ENCODE data around the gene ZC3H4. TPM values are rescaled to one million over a fixed set of nuclear protein-coding genes. Genes with fewer than 3 reads are reported as not detected.
A peak's percentile ranks its signal among the peaks of the same experiment; 100 is the strongest.
"Not testable (repeated sequence)": the region's sequence is repeated elsewhere in the genome, so short reads cannot be mapped to it uniquely, and the experiment has no call there.

Gene ZC3H4
- total RNA-seq, 1 experiment from 2014 or later: 7.5 TPM

DNA sequence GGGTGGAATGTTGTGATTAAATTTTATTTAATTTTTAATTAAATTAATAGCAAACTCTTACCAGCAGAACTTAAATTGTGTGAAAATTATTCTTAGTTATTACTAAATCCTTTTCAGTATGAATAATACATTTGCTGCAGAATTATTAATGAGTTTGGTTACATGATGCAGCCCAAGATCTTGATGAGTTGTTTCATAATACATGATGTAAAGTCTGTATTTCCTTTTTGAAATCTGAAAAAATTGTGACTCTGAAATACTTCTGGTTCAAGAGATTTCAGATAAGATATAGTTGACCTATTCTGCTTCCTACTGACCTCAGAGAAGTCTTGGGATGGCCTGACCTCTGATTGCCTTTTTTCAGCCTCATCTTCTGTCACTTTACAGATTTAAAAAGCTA lies 28.1 kb upstream of the ZC3H4 start:
- in situ Hi-C loops (cut with HindIII; ENCODE audit: low pct_unique_long_range_greater_than_20kb, low sequenced_read_pairs): no loop called here
- DNase-seq (ENCODE audit: low read depth, low spot score): no peak

DNA sequence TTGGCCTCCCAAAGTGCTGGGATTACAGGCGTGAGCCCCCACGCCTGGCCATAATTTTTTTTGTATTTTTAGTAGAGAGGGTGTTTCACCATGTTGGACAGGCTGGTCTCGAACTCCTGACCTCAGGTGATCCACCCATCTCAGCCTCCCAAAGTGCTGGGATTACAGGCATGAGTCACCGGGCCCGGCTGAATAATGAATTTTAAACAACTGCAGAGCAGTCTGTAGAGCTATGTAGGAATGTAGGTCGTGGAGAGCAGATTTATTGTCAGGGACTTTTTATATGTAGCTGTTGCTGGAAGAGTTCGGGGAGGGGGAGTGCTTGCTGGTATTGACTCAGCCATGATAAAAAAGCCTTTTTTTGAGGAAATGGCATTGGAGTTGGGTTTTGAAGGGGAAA lies 27.7 kb upstream of the ZC3H4 start:
- DNase-seq (ENCODE audit: low read depth, low spot score); in situ Hi-C loops (cut with HindIII; ENCODE audit: low pct_unique_long_range_greater_than_20kb, low sequenced_read_pairs): not testable (repeated sequence)

- DNase-seq (ENCODE audit: low read depth, low spot score): no peak
- in situ Hi-C loops (cut with HindIII; ENCODE audit: low pct_unique_long_range_greater_than_20kb, low sequenced_read_pairs): no loop called here
Measured at GRCh38 chr19:47135156-47135555, 21.6 kb upstream of the ZC3H4 start.

DNA sequence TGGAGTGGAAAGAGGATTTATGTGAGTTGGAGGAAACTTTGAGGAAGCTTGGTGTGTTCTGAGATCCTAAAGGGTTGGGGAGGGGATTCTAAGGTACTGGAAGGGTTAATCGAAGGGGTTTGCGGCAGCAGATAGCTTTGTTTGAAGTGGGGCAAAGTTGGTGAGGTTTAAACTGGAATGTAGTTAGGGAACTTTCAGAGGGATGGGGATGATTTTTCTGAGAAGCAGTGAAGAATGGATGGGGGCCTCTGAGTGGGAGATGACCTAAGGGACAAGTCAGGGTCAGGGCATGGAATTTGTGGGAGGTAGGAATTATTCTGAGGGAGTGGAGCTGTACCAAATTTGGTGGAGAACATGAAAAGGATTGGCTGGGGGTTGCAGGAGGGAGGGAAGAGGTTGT lies 21.0 kb upstream of the ZC3H4 start:
- in situ Hi-C loops (cut with HindIII; ENCODE audit: low pct_unique_long_range_greater_than_20kb, low sequenced_read_pairs): no loop called here
- DNase-seq (ENCODE audit: low read depth, low spot score): no peak

DNA sequence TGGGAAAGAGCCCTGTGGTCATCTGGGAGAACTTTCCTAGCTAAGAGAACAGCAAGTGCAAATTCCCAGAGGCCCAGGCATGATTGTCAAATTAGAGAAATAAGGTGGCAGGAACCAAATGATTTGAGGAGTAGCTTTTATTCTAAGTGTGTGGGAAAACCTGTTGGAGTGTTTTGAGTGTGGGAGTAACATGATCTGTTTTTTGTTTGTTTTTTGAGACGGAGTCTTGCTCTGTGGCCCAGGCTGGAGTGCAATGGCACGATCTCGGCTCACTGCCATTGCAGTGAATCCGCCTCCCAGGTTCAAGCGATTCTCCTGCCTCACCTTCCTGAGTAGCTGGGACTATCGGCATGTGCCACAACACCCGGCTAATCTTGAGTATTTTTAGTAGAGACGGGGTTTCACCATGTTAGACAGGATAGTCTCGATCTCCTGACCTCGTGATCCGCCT lies 19.5 kb upstream of the ZC3H4 start:
- no peak for DNase-seq (ENCODE audit: low read depth, low spot score)
- in situ Hi-C loops (cut with HindIII; ENCODE audit: low pct_unique_long_range_greater_than_20kb, low sequenced_read_pairs): no loop called here

- no peak for DNase-seq (ENCODE audit: low read depth, low spot score)
- in situ Hi-C loops (cut with HindIII; ENCODE audit: low pct_unique_long_range_greater_than_20kb, low sequenced_read_pairs): no loop called here
Measured at GRCh38 chr19:47132194-47132852, 18.7 kb upstream of the ZC3H4 start.

DNA sequence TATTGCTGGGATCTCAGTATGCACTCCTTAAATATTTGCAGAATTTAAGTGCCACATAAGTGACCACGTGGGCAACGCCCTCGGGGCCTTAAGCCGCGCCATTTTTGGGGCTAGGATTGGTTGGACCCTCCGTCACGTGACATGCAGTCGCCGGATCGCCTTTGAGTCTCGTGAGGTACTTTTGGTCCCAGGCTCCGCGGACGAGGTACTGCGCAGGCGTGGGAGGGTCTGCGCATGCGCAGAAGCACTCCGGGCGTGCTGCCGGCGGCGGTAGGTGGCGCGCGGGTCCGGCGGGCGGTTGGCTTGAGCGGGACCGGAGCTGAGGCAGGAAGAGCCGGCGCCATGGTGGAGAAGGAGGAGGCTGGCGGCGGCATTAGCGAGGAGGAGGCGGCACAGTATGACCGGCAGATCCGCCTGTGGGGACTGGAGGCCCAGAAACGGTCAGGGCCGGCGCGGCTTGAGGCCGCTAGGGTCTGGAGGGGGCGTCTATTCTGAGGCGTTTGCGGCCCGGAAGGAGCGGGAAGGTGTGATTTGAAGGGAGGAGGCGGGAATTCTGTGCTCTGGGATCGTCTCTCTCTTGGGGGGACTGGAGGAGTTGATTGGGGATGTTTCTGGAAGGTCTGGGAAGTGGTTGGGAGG lies 17.1 kb upstream of the ZC3H4 start, which contains the start of gene SAE1:
TSS of gene SAE1 (plus strand) at position 247 of the 639 bp plus-strand sequence. CDS start at position 343, 96 bp downstream.
- DNase-seq (ENCODE audit: low read depth, low spot score): peak; percentile 97
- in situ Hi-C loops (cut with HindIII; ENCODE audit: low pct_unique_long_range_greater_than_20kb, low sequenced_read_pairs): no loop called here

GRCh38 chr19:47130120-47130588 lies 16.6 kb upstream of the ZC3H4 start:
- in situ Hi-C loops (cut with HindIII; ENCODE audit: low pct_unique_long_range_greater_than_20kb, low sequenced_read_pairs): no loop called here
- no peak for DNase-seq (ENCODE audit: low read depth, low spot score)

- DNase-seq (ENCODE audit: low read depth, low spot score): no peak
- in situ Hi-C loops (cut with HindIII; ENCODE audit: low pct_unique_long_range_greater_than_20kb, low sequenced_read_pairs): no loop called here
Measured at GRCh38 chr19:47129579-47129978, 16.0 kb upstream of the ZC3H4 start.

DNA sequence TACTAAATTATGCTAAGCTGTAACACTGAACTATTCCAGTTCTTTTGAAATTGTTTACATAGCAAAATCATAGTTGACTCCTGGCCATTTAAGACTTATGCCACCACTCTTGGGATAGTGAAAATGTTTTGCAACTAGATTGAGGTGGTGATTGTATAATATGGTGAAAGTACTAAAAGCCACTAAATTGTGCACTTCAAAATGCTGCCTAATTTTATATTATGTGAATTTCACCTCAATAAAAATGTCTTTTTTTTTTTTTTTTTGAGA lies 12.0 kb upstream of the ZC3H4 start:
- in situ Hi-C loops (cut with HindIII; ENCODE audit: low pct_unique_long_range_greater_than_20kb, low sequenced_read_pairs): no loop called here
- DNase-seq (ENCODE audit: low read depth, low spot score): no peak

DNA sequence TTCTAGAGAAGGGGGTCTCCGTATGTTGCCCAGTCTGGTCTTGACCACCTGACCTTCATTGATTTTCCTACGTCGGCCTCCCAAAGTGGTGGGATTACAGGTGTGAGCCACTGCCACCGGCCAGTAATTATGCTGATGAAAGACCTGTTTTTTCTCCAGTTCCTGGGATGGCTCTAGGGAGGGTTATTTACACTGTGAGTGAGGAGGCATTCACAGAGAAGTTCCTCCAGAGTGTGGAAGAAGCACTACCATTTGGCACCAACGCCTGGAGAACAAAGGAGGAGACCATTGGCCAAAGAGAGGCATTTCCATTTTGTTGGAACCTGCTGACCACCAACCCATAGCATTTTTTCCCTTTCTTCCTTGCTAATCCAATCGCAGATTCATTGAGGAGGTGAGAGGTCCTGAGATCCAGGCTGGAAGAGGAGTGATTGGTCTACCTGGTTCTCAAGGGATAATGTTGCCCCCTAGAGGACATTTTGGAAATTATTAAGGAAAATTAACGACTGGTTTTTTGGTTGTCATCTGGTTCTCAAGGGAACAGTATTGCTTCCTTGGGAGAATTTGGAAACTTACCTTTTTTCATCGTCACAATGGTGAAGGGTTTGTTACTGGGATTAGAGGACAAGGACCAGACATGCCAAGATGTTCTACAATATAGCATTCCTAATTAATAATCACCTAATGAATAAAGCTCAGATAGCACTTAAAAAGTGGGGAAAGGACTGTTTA lies 11.5 kb upstream of the ZC3H4 start:
- DNase-seq (ENCODE audit: low read depth, low spot score): peak; percentile 84
- in situ Hi-C loops (cut with HindIII; ENCODE audit: low pct_unique_long_range_greater_than_20kb, low sequenced_read_pairs): no loop called here

DNA sequence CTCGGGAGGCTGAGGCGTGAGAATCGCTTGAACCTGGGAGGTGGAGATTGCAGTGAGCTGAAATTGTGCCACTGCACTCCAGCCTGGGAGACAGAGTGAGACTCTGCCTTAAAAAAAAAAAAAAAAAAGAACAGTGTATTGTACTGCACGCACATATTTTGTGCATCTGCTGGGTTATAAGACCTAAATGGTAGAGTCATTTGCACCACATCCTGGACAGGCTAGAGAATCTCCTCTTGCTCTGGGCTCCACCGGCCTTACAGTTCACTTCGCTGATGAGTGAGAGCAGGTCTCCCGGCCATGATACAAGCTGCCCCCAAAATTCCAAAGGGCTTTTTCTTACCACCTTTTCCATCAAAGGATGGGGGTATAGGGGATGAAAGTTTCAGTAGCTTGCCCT lies 9.8 kb upstream of the ZC3H4 start:
- in situ Hi-C loops (cut with HindIII; ENCODE audit: low pct_unique_long_range_greater_than_20kb, low sequenced_read_pairs): no loop called here

DNA sequence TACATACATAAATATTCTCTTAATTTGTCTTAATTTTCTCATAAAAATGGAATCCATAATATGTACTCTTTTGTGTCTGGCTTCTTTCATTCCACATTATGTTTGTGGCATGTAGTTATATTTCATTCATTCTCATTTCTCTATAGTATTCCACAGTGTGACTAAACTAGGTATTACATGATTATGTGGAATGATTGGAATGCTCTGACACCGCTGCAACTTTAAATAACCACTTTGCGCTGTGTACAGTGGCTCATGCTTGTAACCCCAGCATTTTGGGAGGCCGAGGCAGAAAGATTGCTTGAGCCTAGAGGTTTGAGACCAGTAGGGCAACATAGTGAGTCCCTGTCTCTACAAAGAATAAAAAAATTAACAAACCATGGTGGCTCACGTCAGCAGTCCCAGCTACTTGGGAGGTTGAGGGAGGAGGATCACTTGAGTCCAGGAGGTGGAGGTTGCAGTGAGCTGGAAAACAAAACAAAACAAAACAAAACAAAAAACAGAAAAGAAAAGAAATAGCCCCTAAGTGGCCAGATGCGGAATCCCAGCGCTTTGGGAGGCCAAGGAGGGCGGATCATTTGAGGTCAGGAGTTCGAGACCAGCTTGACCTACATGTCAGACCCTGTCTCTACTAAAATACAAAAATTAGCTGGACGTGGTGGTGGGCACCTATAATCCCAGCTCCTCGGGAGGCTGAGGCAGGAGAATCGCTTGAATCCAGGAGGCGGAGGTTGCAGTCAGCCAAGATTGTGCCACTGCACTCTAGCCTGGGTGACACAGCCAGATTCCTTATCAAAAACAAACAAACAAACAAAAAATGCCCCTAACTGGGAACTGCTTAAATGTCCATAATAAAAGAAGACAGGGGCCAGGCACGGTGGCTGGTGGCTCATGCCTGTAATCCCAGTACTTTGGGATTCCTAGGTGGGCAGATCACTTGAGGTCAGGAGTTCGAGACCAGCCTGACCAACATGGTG lies 9.1 kb upstream of the ZC3H4 start:
- DNase-seq (ENCODE audit: low read depth, low spot score): no peak
- in situ Hi-C loops (cut with HindIII; ENCODE audit: low pct_unique_long_range_greater_than_20kb, low sequenced_read_pairs): no loop called here

More for the DNA sequence above, 9.8 kb upstream of the ZC3H4 start:
- no peak for DNase-seq (ENCODE audit: low read depth, low spot score)

- in situ Hi-C loops (cut with HindIII; ENCODE audit: low pct_unique_long_range_greater_than_20kb, low sequenced_read_pairs): no loop called here
Measured at GRCh38 chr19:47120470-47121067, 7.0 kb upstream of the ZC3H4 start.

GRCh38 chr19:47113850-47114651 lies 475 bp upstream of the ZC3H4 start:
- DNase-seq (ENCODE audit: low read depth, low spot score): no peak
- in situ Hi-C loops (cut with HindIII; ENCODE audit: low pct_unique_long_range_greater_than_20kb, low sequenced_read_pairs): no loop called here

More at GRCh38 chr19:47120470-47121067, 7.0 kb upstream of the ZC3H4 start:
- DNase-seq (ENCODE audit: low read depth, low spot score): no peak

DNA sequence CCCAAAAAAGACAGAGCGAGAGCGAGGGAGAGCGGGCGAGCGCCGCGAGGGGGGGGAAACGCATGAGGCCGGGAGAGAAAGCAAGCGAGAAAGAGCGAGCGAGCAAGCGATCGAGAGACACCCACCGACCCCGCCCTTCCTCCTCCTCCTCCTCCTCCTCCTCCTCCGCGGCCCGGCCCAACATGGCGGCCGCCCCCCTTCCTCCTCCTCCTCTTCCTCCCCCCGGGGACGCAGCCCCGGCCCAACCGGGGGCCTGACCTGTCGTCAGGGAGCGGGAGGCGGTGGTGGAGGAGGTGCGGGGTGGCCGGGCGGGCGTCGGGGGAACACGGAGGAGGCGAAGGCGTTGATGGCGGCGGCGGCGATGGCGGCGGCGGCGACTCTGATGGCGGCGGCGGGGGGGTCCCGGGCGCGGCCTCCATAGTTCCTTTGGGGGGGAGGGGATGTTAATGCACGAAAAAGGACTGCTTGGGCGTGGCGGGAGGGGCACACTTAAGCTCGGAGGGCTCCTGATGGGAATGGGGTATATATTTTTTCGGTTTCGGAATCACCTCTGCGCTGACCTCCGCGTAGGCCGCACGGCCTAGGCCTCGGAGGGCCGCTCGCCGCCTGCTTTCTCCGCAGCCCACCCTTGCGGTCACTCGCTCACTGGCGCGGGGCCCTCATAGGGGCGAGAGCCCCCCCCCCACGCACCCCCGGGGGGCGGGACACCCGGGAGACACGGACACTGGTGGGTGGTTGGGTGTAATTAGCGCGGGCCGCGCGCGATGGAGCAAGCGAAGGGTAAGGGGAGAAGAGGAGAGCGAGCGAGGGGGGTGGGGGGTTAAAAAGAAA lies 1.2 kb downstream of the ZC3H4 start:
- in situ Hi-C loops (cut with HindIII; ENCODE audit: low pct_unique_long_range_greater_than_20kb, low sequenced_read_pairs): no loop called here
- peak; percentile 86 for DNase-seq (ENCODE audit: low read depth, low spot score)
